Stimulated activated CD8-positive, alpha-beta memory T cell treated with anti-CD3 and anti-CD28 coated beads, Interleukin-7, amount 100 ng/mL, for 1 hour (primary cell): ENCODE measurements around the gene BTF3.
"Not testable (repeated sequence)": the region's sequence is repeated elsewhere in the genome, so short reads cannot be mapped to it uniquely, and the experiment has no call there.

Experiments
- DNase-seq, 2 donors: peaks; one replicate each; pipeline ENCODE4 v3.0.0-alpha.2; 2020; ENCODE audit warnings: low read depth in 2 of 2

The BTF3 gene

DNA sequence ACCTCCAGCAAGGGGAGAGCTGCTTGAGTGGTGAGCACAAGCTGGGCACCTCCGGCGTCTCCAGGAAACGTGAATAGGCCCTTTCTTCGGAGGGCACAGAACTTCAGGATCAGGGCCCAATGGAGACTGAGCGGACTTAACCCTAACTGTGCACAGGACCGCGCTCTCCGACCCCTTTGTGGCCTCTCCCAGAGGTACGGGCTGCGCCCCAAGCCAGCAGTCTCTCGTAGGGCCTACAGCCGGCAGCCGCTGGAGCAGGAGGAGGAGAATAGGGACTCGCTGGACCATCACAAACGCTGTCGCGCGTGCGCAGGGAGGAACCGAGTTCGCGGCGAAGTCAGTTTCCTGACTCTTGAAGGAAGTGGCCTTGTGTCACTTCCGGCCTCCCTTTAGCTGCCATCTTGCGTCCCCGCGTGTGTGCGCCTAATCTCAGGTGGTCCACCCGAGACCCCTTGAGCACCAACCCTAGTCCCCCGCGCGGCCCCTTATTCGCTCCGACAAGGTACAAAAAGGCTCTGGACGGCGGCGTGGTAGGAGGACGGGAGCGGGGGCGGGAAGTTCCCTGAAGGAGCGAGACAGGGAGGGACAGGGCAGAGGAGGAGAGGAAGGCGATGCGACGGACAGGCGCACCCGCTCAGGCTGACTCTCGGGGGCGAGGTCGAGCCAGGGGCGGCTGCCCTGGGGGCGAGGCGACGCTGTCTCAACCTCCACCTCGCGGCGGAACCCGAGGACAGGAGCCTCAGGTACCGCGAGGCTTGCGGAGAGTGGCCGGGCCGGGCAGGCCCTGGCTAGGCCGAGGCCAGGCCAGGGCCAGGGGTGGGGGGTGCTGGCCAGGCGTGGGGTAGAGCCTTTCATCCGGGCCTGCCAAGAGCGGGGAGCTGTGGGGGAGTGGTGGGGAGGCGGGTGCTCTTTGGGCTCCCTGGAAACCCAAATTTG lies at the start of gene BTF3:
TSS of gene BTF3 (plus strand) at position 386 of the 936 bp plus-strand sequence. CDS start at position 612, 226 bp downstream.
- DNase-seq: peak; percentile 78 to 86

DNA sequence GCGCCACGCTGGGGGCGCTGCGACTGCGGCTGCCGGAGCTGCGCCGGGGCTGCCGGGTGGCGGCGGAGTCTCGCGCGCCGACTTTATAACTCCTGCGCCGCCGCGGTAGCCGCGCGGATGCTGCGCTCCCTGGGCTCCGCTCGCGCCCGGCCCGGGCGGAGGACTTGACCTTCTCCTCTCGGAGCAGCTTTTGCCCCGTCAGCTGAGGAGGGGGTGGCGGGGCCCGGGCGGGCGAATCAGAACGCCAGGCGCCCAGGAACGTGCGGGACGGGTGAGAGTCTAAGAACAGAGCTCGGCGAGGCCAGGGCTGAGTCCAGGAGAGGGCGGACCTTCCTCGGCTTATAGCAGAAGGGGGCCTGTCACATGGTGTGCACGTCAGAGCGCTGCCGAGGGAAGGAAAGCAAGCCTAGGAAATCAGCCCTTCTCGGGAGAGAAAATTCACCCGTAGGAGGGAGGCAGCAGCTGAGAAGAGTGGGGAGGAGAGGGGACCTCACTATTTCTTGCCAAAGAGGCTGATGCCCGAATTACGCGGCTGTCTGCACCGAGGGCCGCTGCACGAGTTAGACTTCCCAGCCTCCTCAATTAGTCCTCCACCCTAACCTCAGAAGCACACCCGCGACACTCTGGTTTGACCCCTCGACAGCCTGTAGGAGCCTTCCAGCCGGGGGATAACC lies 49.6 kb upstream of the BTF3 start, which contains the start of gene FOXD1:
TSS of gene FOXD1 (minus strand) at position 315 of the 674 bp plus-strand sequence. CDS start 415 bp downstream, outside the sequence.
- DNase-seq: no peak

DNA sequence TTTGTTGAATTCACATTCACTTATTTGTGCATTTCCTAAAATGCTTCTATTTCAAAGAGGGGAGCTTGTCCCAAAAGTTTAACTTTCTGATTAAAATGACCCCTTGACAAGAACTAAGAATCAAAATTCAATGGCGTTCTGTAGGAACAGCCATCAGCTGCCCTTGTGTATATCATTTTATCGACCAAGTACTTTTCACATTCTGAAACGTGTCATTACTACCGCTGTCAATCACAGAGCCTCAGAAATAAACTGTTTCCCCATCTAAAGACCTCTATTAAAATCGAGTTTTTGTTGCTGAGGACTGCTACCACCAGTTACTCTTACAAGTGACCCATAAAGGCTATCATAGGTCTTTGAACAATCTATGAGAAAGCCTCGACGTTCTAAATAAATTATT lies 48.1 kb upstream of the BTF3 start:
- no peak for DNase-seq

DNA sequence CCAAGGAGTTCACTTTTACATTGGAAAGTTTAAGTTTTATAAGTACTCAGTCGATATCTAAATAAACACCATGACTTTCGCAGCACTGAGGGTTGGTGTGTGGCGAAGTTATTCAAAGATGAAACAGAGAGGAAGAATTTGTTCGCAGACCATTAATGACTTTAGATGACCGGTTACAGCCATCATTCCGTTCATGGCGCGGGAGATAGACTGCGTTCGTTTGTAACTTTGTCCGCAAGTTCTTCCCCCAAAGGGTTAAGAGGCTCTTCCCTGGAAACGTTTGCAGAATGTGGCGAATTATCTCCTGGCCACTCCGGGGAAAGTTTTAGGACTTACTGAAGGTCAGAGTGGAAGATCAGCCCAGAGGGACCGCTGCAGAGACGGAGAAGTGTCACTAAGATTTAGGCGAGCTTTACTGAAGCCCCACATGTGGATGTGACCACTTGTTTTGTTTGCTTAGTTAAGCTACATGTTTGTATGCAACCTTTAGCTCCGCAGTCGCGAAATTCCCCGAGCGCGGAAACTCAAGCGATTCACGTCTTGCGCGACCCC lies 47.5 kb upstream of the BTF3 start:
- no peak for DNase-seq

DNA sequence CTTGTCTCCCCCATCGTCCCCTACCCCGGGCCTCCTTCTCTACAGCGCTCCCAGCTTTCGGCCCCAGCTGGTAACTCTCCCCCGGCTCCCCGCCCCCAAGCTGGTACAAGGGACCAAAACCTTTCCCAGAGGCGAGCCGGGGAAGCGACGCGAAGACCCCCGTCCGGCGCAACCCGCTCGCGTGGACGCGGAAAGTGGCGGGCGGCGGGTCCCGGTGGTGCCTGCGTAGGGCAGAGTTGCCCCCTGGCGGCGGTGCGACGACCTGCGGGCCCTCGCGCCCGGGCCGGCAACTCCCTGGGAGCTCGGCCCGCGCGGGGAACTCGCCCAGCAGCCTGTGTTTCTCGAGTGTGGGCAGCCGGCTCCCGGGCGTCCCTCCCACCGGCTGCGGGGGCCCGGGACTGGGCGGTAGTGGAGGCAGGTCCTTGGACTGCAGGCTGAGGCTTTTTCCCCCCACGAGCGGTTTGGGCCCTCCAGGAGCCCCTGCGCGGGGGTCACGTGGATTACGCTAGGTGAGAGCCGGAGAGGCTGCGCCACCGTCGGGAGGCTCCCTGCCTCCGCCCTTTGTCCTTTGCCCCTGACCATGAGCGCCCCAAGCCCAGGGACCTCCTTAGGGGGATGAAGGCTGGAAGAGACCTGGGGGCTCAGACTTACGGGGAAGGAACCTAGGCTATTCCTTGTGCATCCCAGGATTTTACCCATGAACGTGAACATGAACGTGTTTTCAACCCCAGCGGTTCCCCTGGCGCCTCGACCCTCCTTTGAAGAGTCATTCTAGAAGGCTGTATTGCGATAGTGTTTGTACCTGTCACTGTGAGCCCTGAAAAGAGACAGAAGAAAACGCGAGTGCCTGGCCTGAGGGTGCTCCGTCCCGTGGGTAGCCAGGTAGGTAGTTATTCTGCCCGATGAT lies 46.8 kb upstream of the BTF3 start:
- DNase-seq: peak in 1 of 2 donors; percentile 38

DNA sequence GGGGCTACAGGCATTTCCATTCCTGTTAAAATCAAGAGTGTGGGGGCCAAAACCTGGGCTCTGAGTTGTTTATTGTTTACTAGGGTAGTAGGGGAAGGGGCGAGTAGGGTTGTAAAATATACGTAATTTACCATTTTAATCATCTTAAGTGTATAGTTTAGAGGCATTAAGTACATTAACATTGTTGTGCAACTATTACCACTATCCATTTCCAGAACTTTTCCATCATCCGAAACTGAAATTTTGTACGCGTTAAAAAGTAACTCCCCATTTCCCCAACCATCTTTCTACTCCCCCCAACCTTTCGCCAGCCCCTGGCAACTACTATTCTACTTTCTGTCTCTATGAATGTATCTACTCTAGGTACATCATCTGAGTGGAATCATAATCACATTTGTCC lies 46.0 kb upstream of the BTF3 start:
- DNase-seq: no peak

DNA sequence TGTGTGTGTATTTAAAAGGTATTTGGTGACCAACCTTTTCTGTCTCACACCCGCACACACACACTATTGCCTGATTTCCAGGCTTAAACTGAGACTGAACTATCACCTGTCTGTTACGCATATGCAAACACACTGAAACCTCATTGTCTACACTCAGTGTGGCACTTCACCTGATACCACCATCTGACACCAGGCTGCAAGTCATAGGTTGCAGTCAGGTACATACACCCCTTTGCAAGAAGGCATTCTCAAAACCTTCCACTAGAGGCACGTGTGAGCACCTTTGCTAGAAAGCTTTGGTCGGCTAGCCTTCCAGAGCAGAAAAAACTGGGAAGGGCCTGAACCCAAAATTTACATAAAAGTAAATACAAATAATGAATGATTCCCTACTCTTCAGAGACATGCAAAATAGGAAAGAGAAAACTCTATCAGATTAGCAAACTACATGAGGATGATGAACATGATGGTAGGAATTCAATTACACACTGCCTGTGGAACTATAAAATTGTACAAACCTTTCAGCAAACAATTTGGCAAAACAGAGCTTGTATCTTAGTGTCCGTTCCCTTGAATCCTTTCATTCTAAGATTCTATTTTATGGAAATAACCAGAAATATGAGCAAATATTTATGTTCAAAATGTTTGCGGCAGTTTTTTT lies 43.7 kb upstream of the BTF3 start:
- peak in 1 of 2 donors; percentile 16 for DNase-seq

DNA sequence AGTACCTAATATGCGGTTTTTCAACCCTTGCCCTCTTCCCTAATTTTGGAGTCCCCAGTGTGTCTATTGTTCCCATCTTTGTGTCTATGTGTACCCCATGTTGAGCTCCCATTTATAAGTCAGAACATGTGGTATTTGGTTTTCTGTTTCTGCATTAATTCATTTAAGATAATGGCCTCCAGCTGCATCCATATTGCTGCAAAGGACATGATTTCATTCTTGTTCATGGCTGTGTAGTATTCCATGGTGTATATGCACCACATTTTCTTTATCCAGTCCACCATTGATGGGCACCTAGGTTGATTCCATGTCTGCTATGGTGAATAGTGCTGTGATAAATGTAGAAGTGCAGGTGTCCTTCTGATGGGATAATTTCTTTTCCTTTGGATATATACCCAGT lies 41.8 kb upstream of the BTF3 start:
- not testable (repeated sequence) for DNase-seq

DNA sequence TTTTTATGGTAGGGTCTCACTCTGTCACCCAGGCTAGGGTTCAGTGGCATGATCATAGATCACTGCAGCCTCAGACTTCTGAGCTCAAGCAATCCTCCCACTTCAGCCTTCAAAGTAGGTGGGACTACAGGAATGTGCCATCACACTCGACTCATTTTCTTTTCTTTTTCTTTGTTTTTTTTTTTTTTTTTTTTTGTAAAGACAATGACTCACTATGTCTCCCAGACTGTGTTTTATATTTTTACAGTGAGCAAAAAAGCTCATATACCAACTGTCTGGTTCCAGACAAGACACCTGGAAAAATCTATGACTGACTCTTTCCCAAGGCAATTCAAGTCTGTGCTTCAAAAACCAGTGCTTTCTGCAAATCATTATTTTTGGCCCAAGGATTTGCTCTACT lies 38.9 kb upstream of the BTF3 start:
- DNase-seq: no peak

DNA sequence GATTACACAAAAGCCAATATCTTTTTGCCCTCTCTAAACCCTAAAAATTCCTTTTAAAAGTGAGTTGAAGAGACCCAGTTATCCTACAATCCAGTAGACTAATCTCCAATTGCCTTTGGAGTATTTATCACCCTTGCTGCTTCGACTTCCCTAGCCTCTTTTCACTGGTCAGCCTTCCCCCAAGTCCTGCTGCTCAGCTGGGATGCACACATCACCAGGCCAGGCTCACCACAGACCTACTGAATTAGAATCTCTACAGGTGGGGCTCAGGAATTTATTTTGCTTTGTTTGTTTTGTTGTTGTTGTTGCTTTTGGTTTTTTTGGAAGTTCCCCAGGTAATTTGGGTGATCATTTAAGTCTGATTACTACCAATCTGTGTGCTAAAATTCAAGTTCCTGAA lies 38.1 kb upstream of the BTF3 start:
- no peak for DNase-seq

DNA sequence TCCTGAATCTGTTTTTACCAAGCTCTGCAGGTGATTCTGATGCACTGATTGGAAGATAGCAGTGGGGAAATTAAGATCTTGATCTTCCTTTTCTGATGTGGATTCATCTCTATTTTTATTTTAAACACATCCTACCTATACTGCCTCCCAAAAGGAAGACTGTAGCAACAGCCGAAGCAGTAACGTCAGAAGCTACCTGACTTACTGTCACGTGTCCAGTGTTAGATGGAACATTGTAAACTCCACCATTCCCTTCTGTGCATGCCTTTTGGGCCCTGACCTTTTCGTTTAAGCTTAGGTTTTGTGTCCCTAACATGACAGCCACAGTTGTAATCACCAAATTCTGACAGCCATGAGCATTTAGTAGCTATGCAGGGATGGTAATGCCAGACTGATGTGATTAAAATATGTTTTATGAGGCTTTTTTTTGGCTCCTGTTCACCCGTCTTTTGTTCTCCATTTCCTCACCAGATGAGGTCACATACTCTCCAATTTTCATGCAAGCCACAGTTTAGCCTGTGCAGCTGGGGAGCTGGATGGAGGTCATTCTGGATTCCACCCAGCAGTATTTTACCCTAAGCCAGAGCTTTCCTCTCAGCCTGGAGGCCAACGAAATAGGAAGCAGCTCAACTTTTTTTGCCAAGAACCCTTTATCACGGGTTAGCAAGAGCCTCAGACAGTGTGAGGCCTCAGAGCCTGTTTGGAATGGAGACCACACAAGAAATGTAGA lies 34.1 kb upstream of the BTF3 start:
- DNase-seq: no peak

DNA sequence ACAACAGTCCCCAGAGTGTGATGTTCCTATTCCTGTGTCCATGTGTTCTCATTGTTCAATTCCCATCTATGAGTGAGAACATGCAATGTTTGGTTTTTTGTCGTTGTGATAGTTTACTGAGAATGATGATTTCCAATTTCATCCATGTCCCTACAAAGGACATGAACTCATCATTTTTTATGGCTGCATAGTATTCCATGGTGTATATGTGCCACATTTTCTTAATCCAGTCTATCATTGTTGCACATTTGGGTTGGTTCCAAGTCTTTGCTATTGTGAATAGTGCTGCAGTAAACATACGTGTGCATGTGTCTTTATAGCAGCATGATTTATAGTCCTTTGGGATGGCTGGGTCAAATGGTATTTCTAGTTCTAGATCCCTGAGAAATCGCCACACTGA lies 29.6 kb upstream of the BTF3 start:
- DNase-seq: not testable (repeated sequence)

DNA sequence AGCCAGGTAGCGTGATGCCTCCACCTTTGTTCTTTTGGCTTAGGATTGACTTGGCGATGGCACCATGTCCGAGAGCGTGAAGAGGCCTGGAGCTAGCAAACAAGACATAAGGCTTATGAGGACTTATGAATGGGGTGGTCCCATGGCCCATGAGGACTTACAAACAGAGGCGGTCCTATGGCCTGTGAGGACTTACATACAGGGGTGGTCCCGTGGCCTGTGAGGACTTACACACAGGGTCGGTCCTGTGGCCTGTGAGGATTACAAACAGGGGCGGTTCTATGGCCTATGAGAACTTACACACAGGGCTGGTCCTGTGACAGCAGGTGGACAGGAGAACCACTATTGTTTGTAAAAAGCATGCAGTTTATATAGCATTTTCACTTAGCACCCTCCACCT lies 28.4 kb upstream of the BTF3 start:
- no peak for DNase-seq

DNA sequence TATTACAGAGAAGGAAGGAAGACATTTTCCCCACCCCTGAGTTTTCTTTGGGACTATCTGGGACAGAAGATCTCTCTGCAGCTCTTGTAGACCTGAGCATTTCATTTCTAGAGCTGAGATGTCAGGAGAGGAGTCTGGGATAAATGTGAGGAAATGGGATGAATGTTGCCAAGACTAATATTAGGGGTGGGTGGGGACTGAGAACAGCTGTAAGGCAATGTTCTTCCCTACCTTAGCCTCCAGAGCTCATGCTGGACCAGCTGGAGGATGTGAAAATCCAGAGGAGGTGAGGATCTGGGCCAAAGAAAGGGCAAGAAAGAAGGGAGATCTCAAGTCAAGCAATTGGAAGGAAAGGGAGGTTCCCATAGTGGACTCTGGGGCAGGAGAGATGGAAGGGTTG lies 26.6 kb upstream of the BTF3 start:
- no peak for DNase-seq

DNA sequence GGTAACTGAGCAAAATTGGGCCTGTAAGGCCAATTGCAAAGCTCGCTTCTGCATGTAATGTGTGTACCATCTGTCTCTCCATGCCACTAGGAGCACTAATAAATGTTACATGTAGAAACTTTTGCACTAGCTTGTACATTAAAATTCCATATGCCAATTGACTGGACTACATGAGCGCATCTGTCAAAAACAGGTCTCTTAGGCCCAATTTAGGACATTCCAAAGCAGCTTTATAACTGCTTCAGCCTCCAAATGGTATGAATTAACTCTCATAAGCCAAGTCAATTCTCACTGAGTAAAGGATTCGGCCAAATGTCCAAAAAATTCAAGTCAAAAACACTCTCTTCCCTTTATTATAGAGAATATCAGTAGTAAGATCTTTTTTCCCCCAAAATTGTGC lies 26.1 kb upstream of the BTF3 start:
- no peak for DNase-seq

DNA sequence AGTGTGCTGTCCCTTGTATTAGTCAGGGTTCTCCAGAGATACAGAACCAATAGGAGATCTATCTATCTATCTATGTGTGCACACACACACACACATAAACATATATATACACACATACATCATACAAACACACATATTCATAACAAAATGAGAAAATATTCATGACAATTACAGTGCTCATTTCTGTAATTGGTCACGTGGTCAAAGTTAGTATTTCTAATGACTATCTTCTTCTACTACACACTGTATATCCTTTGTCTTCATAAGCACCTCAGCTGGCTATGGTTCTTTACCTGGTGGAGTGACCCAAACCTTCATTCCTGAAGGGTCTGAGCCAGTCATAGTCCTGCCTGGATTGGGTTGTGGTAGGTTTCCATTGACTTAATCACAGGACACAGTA lies 17.7 kb upstream of the BTF3 start:
- DNase-seq: no peak

DNA sequence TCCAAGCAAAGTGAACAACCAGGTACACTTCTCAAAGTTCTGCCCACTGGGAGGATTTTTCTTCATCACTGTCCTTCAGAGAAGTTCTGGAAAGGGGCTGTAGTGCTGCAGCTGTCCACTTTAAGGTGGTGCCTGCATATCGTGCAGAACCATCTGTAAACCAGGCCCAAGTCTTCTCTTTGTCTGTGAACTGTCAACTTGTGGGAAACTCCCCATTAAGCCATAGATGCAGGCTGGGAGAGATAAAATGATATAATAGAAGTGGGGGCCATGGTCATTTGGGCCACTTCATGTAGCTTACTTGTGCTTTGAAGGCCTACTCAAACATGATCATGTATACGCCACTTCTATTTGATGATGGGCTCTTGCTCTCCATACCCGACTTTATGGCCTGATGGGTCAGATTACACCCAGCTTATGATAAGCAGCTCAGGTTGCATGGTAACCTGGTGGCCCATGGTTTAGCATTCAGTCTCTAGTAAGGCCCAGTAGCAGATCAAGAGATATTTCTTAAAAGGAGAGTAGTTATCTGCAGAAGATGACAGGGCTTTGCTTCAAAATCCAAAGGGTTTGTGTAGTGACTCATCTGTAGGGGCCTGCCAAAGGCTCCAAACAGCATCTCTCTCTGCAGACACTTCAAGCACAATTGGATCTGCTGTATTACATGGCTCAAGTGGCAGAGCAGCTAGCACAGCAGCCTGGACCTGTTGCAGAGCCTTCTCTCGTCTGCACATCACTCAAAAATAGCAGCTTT lies 15.7 kb upstream of the BTF3 start:
- no peak for DNase-seq

DNA sequence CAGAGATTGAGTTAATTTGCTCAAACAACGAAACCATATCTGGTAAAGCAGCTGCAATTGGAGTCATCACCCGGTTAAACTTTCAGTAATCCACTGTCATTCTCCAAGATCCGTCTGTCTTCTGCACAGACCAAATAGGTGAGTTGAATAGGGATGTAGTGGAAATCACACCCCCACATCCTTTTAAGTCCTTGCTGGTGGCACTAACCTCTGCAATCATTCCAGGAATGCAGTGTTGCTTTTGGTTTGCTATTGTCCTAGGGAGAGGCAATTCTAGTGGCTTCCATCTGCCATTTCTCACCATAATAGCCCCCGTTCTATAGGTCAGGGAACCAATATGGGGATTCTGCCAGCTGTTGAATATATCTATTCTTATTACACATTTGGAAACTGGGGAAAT lies 14.6 kb upstream of the BTF3 start:
- no peak for DNase-seq

DNA sequence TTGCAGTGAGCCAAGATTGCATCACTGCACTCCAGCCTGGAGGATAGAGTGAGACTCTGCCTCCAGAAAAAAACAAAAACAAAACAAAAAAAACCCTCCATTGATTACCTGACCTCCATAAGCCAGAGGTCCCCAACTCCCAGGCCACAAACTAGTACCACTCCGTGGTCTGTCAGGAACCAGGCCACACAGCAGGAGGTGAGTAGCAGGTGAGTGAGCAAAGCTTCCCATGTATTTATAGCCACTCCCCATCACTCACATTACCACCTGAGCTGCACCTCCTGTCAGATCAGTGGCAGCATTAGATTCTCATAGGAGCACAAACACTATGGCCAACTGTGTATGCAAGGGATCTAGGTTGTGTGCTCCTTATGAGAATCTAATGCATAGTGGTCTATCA lies 13.7 kb upstream of the BTF3 start:
- DNase-seq: no peak

DNA sequence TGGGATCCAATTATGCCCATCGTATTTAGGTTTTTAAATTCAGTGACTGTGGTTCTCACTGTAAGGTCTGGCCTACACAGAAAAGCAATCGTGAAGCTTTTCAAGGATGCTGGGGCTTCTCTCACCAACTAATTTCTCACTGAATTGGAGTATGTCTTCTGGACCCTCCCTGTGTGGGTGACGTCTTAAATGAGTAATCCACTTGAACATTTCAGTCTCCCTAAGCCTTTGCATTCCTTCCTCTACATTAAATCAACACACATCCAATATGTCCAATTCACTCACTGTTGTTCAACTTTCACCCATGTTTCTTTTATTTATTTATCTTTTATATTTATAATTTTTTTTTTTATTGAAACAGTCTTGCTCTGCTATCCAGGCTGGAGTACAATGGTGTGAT lies 12.5 kb upstream of the BTF3 start:
- DNase-seq: no peak
